ENCODE measurements around the gene MAN1A2. TPM values are rescaled to one million over a fixed set of nuclear protein-coding genes. Genes with fewer than 3 reads are reported as not detected.

Gene MAN1A2
- total and polyA plus RNA-seq, 4 experiments from 2014 or later = 17.5 to 66.5 (median 40.6) TPM

- Histone ChIP-seq H3K27me3 (ENCODE audit: insufficient read depth, low read length) (no peaks in the 10 kb centered on the region), H3K9me3 (ENCODE audit: control insufficient read depth in 1 of 2, low read length in 2 of 2) (no peaks in the 10 kb centered on the region), H3K4me1 (ENCODE audit: insufficient read depth, low read length) (peaks cover 10% of the 10 kb centered on the region), H3K4me3 (ENCODE audit: low read length in 2 of 2) (no peak overlapping the region), H3K27ac (ENCODE audit: low read depth, low read length) (no peak overlapping the region), H3K36me3 (ENCODE audit: insufficient read depth, low read length) (peaks cover 7% of the 10 kb centered on the region)
- H3K9me3 Mint-ChIP-seq = no peaks in the 10 kb centered on the region
- intact Hi-C loops (cut with micrococcal nuclease) = no loop called here
- no peak for DNase-seq
- H3K27ac Mint-ChIP-seq = peak overlapping the region in 1 of 7 donors; percentile 14
- peaks cover 19 to 41% (median 22%) of the 10 kb centered on the region in 4 donors for H3K4me1 Mint-ChIP-seq
- H3K4me3 Mint-ChIP-seq = no peak overlapping the region
- peaks cover 57 to 67% of the 10 kb centered on the region in 2 donors for H3K36me3 Mint-ChIP-seq
- POLR2A ChIA-PET (ENCODE audit: partially characterized antibody) = no interaction called here
- CTCF ChIA-PET (ENCODE audit: partially characterized antibody) = no interaction called here
- H3K27me3 Mint-ChIP-seq = no peaks in the 10 kb centered on the region
These were observed 46.2 kb downstream of the MAN1A2 start for GRCh38 chr1:117413412-117413811.

- ChIA-PET POLR2A (ENCODE audit: partially characterized antibody) (no interaction called here), CTCF (ENCODE audit: partially characterized antibody) (no interaction called here)
- no peak overlapping the region for H3K27ac Mint-ChIP-seq
- Histone ChIP-seq H3K4me1 (ENCODE audit: insufficient read depth, low read length) (peaks cover 10% of the 10 kb centered on the region), H3K9me3 (ENCODE audit: control insufficient read depth in 1 of 2, low read length in 2 of 2) (no peaks in the 10 kb centered on the region), H3K36me3 (ENCODE audit: insufficient read depth, low read length) (peaks cover 7% of the 10 kb centered on the region), H3K4me3 (ENCODE audit: low read length in 2 of 2) (no peak overlapping the region), H3K27ac (ENCODE audit: low read depth, low read length) (no peak overlapping the region), H3K27me3 (ENCODE audit: insufficient read depth, low read length) (no peaks in the 10 kb centered on the region)
- peaks cover 54 to 68% of the 10 kb centered on the region in 2 donors for H3K36me3 Mint-ChIP-seq
- no peaks in the 10 kb centered on the region for H3K27me3 Mint-ChIP-seq
- no peak overlapping the region for H3K4me3 Mint-ChIP-seq
- intact Hi-C loops (cut with micrococcal nuclease) = no loop called here
- no peak for DNase-seq
- no peaks in the 10 kb centered on the region for H3K9me3 Mint-ChIP-seq
- peaks cover 19 to 39% (median 26%) of the 10 kb centered on the region in 4 donors for H3K4me1 Mint-ChIP-seq
These were observed 47.7 kb downstream of the MAN1A2 start for GRCh38 chr1:117414943-117415342.

DNA sequence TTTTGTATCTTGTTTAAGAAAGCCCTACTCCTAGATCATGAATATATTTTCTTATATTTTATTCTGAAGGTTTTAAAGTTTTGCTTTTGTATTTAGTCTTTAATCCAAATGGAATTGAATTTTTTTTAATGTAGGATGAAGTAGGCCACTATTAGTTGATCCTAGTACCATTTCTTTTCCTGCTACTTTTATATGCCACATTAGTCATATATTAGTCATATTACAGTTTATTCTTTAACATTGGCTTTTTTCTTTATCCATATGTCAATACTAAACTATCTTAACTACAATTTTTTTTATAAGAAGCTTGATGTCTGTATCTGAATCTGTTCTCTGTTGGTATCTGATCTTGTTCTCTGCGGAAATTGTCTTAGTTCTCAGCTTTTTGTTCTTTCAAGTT lies 48.8 kb downstream of the MAN1A2 start:
- peaks cover 22 to 41% (median 28%) of the 10 kb centered on the region in 4 donors for H3K4me1 Mint-ChIP-seq
- ChIA-PET CTCF (ENCODE audit: partially characterized antibody) (no interaction called here), POLR2A (ENCODE audit: partially characterized antibody) (no interaction called here)
- Histone ChIP-seq H3K4me1 (ENCODE audit: insufficient read depth, low read length) (peaks cover 10% of the 10 kb centered on the region), H3K4me3 (ENCODE audit: low read length in 2 of 2) (no peak overlapping the region), H3K27ac (ENCODE audit: low read depth, low read length) (no peak overlapping the region), H3K27me3 (ENCODE audit: insufficient read depth, low read length) (no peaks in the 10 kb centered on the region), H3K36me3 (ENCODE audit: insufficient read depth, low read length) (peaks cover 7% of the 10 kb centered on the region), H3K9me3 (ENCODE audit: control insufficient read depth in 1 of 2, low read length in 2 of 2) (no peaks in the 10 kb centered on the region)
- H3K9me3 Mint-ChIP-seq = no peaks in the 10 kb centered on the region
- no peak overlapping the region for H3K4me3 Mint-ChIP-seq
- H3K36me3 Mint-ChIP-seq = peaks cover 58 to 71% of the 10 kb centered on the region in 2 donors
- intact Hi-C loops (cut with micrococcal nuclease) = no loop called here
- H3K27ac Mint-ChIP-seq = peak overlapping the region in 1 of 7 donors; percentile 65
- DNase-seq = no peak
- no peaks in the 10 kb centered on the region for H3K27me3 Mint-ChIP-seq

GRCh38 chr1:117416546-117417125 lies 49.4 kb downstream of the MAN1A2 start:
- intact Hi-C loops (cut with micrococcal nuclease) = no loop called here

GRCh38 chr1:117425050-117425734 lies 57.9 kb downstream of the MAN1A2 start:
- peaks cover 0 to 15% of the 10 kb centered on the region in 2 donors for H3K9me3 ChIP-seq (ENCODE audit: control insufficient read depth in 1 of 2, low read length in 2 of 2)
- H3K36me3 ChIP-seq (ENCODE audit: insufficient read depth, low read length) = peaks cover 5% of the 10 kb centered on the region
- POLR2A ChIA-PET (ENCODE audit: partially characterized antibody) = no interaction called here
- DNase-seq = no peak
- no peaks in the 10 kb centered on the region for H3K27me3 ChIP-seq (ENCODE audit: insufficient read depth, low read length)
- CTCF ChIA-PET (ENCODE audit: partially characterized antibody) = no interaction called here
- H3K4me3 Mint-ChIP-seq = no peak overlapping the region
- no peak overlapping the region for H3K4me3 ChIP-seq (ENCODE audit: low read length in 2 of 2)
- H3K27ac Mint-ChIP-seq = no peak overlapping the region
- peaks cover 0 to 4% (median 4%) of the 10 kb centered on the region in 4 donors for H3K4me1 Mint-ChIP-seq
- intact Hi-C loops (cut with micrococcal nuclease) = no loop called here
- no peaks in the 10 kb centered on the region for H3K27me3 Mint-ChIP-seq
- H3K4me1 ChIP-seq (ENCODE audit: insufficient read depth, low read length) = no peaks in the 10 kb centered on the region
- H3K27ac ChIP-seq (ENCODE audit: low read depth, low read length) = no peak overlapping the region
- peaks cover 48 to 63% of the 10 kb centered on the region in 2 donors for H3K36me3 Mint-ChIP-seq
- peaks cover 0 to 32% (median 14%) of the 10 kb centered on the region in 8 donors for H3K9me3 Mint-ChIP-seq

More at GRCh38 chr1:117416546-117417125, 49.4 kb downstream of the MAN1A2 start:
- no peak overlapping the region for H3K27ac ChIP-seq (ENCODE audit: low read depth, low read length)
- CTCF ChIA-PET (ENCODE audit: partially characterized antibody) = no interaction called here
- peaks cover 54 to 68% of the 10 kb centered on the region in 2 donors for H3K36me3 Mint-ChIP-seq
- no peaks in the 10 kb centered on the region for H3K27me3 ChIP-seq (ENCODE audit: insufficient read depth, low read length)
- peaks cover 10% of the 10 kb centered on the region for H3K4me1 ChIP-seq (ENCODE audit: insufficient read depth, low read length)
- peaks cover 7% of the 10 kb centered on the region for H3K36me3 ChIP-seq (ENCODE audit: insufficient read depth, low read length)
- H3K4me1 Mint-ChIP-seq = peaks cover 22 to 41% (median 28%) of the 10 kb centered on the region in 4 donors
- DNase-seq = no peak
- no peak overlapping the region for H3K4me3 Mint-ChIP-seq
- H3K9me3 ChIP-seq (ENCODE audit: control insufficient read depth in 1 of 2, low read length in 2 of 2) = no peaks in the 10 kb centered on the region
- no peaks in the 10 kb centered on the region for H3K9me3 Mint-ChIP-seq
- H3K27ac Mint-ChIP-seq = peak overlapping the region in 2 of 7 donors; percentile 49 to 65
- POLR2A ChIA-PET (ENCODE audit: partially characterized antibody) = no interaction called here
- no peak overlapping the region for H3K4me3 ChIP-seq (ENCODE audit: low read length in 2 of 2)
- no peaks in the 10 kb centered on the region for H3K27me3 Mint-ChIP-seq

DNA sequence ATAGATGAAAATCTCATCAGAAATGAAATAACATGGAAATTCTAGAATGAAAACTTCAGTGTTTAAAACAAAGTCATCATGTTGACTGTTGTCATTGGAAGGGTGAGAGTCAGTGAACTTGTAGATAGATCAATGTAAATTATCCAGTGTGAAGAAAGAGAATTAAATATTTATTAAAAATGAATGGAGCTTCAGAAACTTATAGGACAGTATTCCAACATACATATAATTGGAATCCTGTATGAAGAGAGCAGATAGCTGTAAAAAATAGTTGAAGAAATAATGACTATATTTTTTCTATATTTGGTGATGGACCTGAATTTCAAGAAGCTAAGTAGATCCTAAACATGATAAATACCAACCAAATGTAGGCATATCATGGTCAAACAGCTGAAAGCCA lies 60.0 kb downstream of the MAN1A2 start:
- ChIA-PET CTCF (ENCODE audit: partially characterized antibody) (no interaction called here), POLR2A (ENCODE audit: partially characterized antibody) (no interaction called here)
- H3K36me3 Mint-ChIP-seq = peaks cover 35 to 47% of the 10 kb centered on the region in 2 donors

DNA sequence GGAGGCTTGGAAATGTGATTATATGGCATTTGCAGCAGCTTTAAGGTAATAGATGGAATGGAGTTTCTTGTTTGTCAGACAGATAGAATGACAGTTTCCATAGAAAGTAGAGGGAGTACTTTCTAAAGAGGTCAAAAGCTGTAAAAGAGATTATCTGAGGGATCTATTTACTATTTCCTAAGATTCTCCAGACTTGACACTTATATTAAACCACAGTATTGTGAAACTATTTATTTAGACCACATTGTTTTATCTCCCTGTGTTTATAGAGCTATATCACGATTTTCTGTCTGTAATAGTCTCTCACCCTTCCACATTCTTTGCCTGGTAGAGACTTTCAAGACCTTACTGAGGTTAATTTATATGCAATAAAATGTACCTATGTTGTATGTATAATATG lies 66.7 kb downstream of the MAN1A2 start:
- intact Hi-C loops (cut with micrococcal nuclease) = no loop called here
- no peak for DNase-seq
- Histone ChIP-seq H3K27ac (ENCODE audit: low read depth, low read length) (no peak overlapping the region), H3K4me3 (ENCODE audit: low read length in 2 of 2) (no peak overlapping the region), H3K27me3 (ENCODE audit: insufficient read depth, low read length) (no peaks in the 10 kb centered on the region), H3K9me3 (ENCODE audit: control insufficient read depth in 1 of 2, low read length in 2 of 2) (no peaks in the 10 kb centered on the region), H3K4me1 (ENCODE audit: insufficient read depth, low read length) (no peaks in the 10 kb centered on the region), H3K36me3 (ENCODE audit: insufficient read depth, low read length) (no peaks in the 10 kb centered on the region)
- ChIA-PET POLR2A (ENCODE audit: partially characterized antibody) (no interaction called here), CTCF (ENCODE audit: partially characterized antibody) (no interaction called here)
- Mint-ChIP-seq H3K36me3 (no peaks in the 10 kb centered on the region), H3K4me3 (no peak overlapping the region), H3K27me3 (no peaks in the 10 kb centered on the region), H3K4me1 (peaks cover 4 to 19% (median 13%) of the 10 kb centered on the region in 4 donors), H3K27ac (no peak overlapping the region), H3K9me3 (no peaks in the 10 kb centered on the region)

More for the DNA sequence above, 60.0 kb downstream of the MAN1A2 start:
- Mint-ChIP-seq H3K4me1 (peaks cover 0 to 2% (median 1%) of the 10 kb centered on the region in 4 donors), H3K27me3 (no peaks in the 10 kb centered on the region), H3K4me3 (no peak overlapping the region), H3K9me3 (peaks cover 0 to 32% (median 14%) of the 10 kb centered on the region in 8 donors), H3K27ac (no peak overlapping the region)
- no peak for DNase-seq
- Histone ChIP-seq H3K36me3 (ENCODE audit: insufficient read depth, low read length) (peaks cover 5% of the 10 kb centered on the region), H3K27ac (ENCODE audit: low read depth, low read length) (no peak overlapping the region), H3K27me3 (ENCODE audit: insufficient read depth, low read length) (no peaks in the 10 kb centered on the region), H3K4me3 (ENCODE audit: low read length in 2 of 2) (no peak overlapping the region), H3K9me3 (ENCODE audit: control insufficient read depth in 1 of 2, low read length in 2 of 2) (peaks cover 0 to 15% of the 10 kb centered on the region in 2 donors), H3K4me1 (ENCODE audit: insufficient read depth, low read length) (no peaks in the 10 kb centered on the region)
- intact Hi-C loops (cut with micrococcal nuclease) = no loop called here

Data from CD4-positive, alpha-beta memory T cell (primary cell).